Thyroid gland (tissue), 4 donors: Measurements from ENCODE around the gene NPIPA3. TPM values are rescaled to one million over a fixed set of nuclear protein-coding genes. Genes with fewer than 3 reads are reported as not detected.
"Not testable (repeated sequence)": the region's sequence is repeated elsewhere in the genome, so short reads cannot be mapped to it uniquely, and the experiment has no call there.

Experiments used
- DNase-seq, 2 donors: peaks; one replicate each; pipeline ENCODE4 v3.0.0-alpha.2; 2019
- H3K27ac ChIP-seq, 3 donors: fragments of 200-600 bp; sonication (generic); 1 replicate in 2 of 3; 2 replicates in 1 of 3; pipeline ENCODE4 v1.5.1; 2016 to 2019; ENCODE audit warnings: mild to moderate bottlenecking in 1 of 3, moderate library complexity in 1 of 3
- H3K27me3 ChIP-seq: fragments of 200-600 bp; sonication (generic); one replicate; pipeline ENCODE4 v1.5.1; 2019
- H3K36me3 ChIP-seq, 2 donors: fragments of 200-600 bp; sonication (generic); one replicate each; pipeline ENCODE4 v1.5.1; 2016 to 2019
- H3K4me1 ChIP-seq, 2 donors: fragments of 200-600 bp; sonication (generic); one replicate each; pipeline ENCODE4 v1.5.1; 2017 to 2019
- H3K4me3 ChIP-seq, 3 donors: fragments of 200-600 bp; sonication (generic); replicated peaks in 1 of 3; 1 replicate in 2 of 3; 2 replicates in 1 of 3; pipeline ENCODE4 v1.5.1; 2016; ENCODE audit warnings: mild to moderate bottlenecking in 1 of 3
- H3K9me3 ChIP-seq: fragments of 200-600 bp; sonication (generic); one replicate; pipeline ENCODE4 v1.5.1; 2017
- POLR2A ChIP-seq, 2 donors: fragments of 450-650 bp; IDR thresholded peaks; one replicate each; pipeline ENCODE4 v1.6.1; 2017; ENCODE audit warnings: antibody characterized with exemption in 2 of 2, mild to moderate bottlenecking in 2 of 2, moderate library complexity in 1 of 2
- WGBS, 2 donors: methylation state at CpG; one replicate each; pipeline ENCODE4 v1.1.5; 2017; 5-methylcytosine and 5-hydroxymethylcytosine counted together
- intact Hi-C: fragments of 100-400 bp; cut with DNase I; formaldehyde crosslinking; loops from one replicate; pipeline ENCODE4 v1.15.1; 2023
- total RNA-seq, 4 donors: library from RNA; depleted of rRNA; stranded (reverse); fragments of >200 nt; gene quantifications; one replicate each; pipeline ENCODE4 v1.2.3, GENCODE V29; 2016
- TF ChIP-seq, protein P1 (sequence below), 6 experiments: fragments of 200-600 bp in 3 of 6; fragments of 450-650 bp in 3 of 6; sonication (generic) in 3 of 6; IDR thresholded peaks; one replicate each; pipeline ENCODE4 v1.5.1; 2016 to 2019; ENCODE audit warnings: antibody characterized with exemption in 6 of 6, mild to moderate bottlenecking in 2 of 6, inconsistent platforms in 1 of 6, moderate library complexity in 1 of 6

The NPIPA3 gene
- total RNA-seq: 1 to 10 TPM in 3 of 4 donors, not detected in 1; 1.2 TPM

DNA sequence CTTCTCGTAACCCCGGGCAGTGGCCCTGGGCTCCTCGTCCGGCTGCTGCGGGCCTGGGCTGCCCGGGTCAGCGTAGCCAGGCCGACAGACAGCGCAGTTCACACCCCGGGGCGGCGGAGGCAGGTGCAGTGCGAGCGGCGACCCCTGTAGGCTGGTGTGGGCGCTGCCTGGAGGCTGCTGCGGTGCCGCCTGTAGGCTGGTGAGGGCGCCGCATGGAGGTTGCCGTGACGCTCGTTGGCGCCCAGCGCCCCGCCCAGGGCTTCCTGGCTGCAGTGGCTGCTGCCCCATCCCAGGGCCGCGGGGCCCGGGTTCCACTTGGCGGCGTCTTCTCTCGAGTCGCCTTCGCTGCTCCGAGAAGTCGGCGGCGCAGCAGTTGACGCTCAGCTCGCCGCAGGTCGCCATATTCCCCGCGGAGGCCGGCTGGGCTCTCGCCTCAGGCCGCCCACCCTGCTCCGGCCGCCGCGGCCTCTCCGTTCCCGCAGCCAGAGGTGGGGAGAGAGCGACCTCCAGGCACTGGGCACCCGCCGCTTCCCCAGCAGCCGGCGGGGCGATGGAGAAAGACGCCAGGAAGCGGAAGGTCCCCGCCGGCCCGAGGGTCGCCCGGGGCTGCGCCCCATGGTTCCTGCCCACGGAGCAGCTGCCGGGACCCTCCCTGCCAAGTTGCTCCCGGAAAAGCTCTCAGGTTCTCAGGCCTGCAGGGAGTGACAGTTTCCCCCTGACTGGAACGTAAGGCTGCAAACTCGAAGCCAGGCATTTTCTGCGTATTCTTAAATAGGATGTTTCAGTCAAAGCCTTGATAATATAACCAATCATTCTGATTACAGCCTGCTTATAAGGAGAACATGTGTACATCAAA is at the start of gene NPIPA3:
Gene NPIPA3 (plus strand): TSS at position 256 of the 856 bp plus-strand sequence. CDS start 5,533 bp downstream, outside the sequence.
- intact Hi-C loops: not testable (repeated sequence)

DNA sequence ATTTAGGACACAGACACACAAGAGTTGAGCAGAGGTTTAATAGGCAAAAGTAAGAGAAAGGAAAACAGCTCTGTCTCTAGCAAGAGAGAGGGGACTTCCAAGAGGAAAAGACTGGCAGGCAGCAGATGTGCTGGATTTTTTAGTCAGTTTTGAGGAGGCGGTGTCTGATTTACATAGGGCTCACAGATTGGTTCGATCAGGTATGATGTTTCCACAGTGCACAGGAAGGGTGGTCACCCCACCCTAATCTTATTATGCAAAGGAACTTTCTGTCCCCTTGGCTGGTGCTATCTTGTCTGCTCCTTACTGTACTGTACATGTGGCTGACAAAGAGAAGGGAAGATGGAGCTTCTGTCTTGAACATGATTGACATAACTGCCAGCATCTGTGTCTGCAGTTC is 45.1 kb upstream of the NPIPA3 start:
- Histone ChIP-seq H3K4me3 (no peak overlapping the region), H3K27me3 (no peaks in the 10 kb centered on the region), H3K36me3 (peaks cover 28 to 43% of the 10 kb centered on the region in 2 donors), H3K27ac (no peak overlapping the region), H3K4me1 (peaks cover 5 to 6% of the 10 kb centered on the region in 2 donors), H3K9me3 (no peaks in the 10 kb centered on the region)
- intact Hi-C loops: no loop called here
- no peak for DNase-seq
- no peak for TF ChIP-seq POLR2A (IDR thresholded peaks at IDR 0.05)
- TF ChIP-seq, protein P1, sequence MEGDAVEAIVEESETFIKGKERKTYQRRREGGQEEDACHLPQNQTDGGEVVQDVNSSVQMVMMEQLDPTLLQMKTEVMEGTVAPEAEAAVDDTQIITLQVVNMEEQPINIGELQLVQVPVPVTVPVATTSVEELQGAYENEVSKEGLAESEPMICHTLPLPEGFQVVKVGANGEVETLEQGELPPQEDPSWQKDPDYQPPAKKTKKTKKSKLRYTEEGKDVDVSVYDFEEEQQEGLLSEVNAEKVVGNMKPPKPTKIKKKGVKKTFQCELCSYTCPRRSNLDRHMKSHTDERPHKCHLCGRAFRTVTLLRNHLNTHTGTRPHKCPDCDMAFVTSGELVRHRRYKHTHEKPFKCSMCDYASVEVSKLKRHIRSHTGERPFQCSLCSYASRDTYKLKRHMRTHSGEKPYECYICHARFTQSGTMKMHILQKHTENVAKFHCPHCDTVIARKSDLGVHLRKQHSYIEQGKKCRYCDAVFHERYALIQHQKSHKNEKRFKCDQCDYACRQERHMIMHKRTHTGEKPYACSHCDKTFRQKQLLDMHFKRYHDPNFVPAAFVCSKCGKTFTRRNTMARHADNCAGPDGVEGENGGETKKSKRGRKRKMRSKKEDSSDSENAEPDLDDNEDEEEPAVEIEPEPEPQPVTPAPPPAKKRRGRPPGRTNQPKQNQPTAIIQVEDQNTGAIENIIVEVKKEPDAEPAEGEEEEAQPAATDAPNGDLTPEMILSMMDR (IDR thresholded peaks at IDR 0.05): no peak
- 90% methylated on average over 2 of the region's 2 CpGs for WGBS, 2 donors

More for the DNA sequence above, at the start of gene NPIPA3:
- H3K27me3 ChIP-seq, H3K27ac ChIP-seq, DNase-seq, H3K36me3 ChIP-seq, H3K9me3 ChIP-seq, H3K4me3 ChIP-seq, H3K4me1 ChIP-seq: not testable (repeated sequence)
- WGBS, 2 donors: no CpG with 5 or more reads among the region's 73 CpGs

DNA sequence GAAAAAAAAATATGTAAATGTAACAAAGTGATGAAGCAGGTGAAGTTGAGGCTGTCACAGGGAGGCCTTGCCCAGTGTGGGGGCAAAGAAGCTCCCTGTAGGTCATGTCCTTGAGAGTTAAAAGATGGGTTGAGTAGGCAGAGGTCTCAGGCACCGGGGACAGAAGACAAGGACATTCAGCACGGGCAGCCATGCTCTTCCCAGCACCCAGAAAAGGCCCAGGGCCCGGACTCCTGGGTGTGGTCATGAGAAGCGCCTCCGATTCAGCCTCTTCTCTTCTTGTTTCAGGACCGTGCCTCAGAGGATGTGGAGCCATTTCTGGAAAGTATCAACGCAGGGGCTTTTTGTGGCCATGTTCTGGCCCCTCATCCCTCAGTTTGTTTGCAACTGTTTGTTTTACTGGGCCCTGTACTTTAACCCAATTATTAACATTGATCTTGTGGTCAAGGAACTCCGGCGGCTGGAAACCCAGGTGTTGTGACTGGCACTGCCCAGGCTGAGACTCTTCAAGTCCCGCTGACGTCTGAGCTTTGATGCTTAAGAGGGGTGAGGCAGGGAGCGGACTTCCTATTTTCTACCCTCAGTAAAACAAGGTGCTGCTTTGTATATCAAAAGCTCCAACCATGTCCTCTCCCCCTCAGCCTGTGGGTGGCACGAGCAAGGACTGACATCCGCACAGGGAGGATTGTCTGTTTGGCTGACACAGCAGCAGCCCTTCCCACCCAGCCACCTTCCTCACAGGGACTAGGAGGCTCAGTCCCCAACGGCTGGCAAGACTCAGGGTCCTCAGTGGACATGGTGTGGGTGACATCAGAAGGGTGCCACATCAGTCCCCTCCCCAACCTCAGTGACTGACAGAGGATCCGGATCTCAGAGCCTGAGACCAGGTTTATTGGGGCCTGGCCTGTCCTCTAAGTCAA is 35.6 kb upstream of the NPIPA3 start:
- Histone ChIP-seq H3K27ac (no peak overlapping the region), H3K27me3 (no peaks in the 10 kb centered on the region), H3K4me1 (peaks cover 0 to 7% of the 10 kb centered on the region in 2 donors), H3K4me3 (no peak overlapping the region), H3K36me3 (peaks cover 50 to 61% of the 10 kb centered on the region in 2 donors), H3K9me3 (no peaks in the 10 kb centered on the region)
- no peak for TF ChIP-seq POLR2A (IDR thresholded peaks at IDR 0.05)
- TF ChIP-seq, protein P1 (IDR thresholded peaks at IDR 0.05): no peak
- no peak for DNase-seq
- intact Hi-C loops: no loop called here
- WGBS, 2 donors: 90 to 91% methylated on average over 16 of the region's 16 CpGs

DNA sequence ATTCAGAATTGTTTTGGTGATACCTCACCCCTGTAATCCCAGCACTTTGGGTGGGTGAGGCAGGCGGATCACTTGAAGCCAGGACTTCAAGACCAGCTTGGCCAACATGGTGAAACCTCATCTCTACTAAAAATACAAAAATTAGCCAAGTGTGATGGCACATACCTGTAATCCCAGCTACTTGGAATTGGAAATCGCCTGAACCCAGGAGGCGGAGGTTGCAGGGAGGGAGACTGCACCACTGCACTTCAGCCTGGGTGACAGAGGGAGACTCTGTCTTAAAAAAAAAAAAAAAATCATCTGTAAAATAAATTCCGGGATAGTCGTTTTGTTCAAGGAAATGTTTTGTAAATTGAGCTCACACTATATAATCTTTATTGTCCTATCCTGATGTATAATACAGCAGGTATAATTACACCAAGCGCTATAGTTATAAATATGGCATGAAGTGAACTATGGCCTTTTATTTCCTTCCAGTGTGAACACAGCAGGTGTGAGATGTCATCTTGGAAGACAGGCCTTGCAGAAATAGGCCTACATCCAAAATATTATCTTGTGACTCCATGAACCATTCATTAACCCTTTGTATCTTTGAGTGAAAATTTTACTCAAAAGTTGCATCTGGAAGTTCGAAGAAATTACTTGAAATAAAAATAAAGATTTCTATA is 34.5 kb upstream of the NPIPA3 start:
- no peaks in the 10 kb centered on the region for H3K9me3 ChIP-seq
- no peaks in the 10 kb centered on the region for H3K27me3 ChIP-seq
- intact Hi-C loops: no loop called here
- H3K4me3 ChIP-seq: no peak overlapping the region
- peaks cover 39 to 50% of the 10 kb centered on the region in 2 donors for H3K36me3 ChIP-seq
- WGBS, 2 donors: 88% methylated on average over 7 of the region's 7 CpGs
- peaks cover 0 to 8% of the 10 kb centered on the region in 2 donors for H3K4me1 ChIP-seq
- H3K27ac ChIP-seq: no peak overlapping the region
- TF ChIP-seq, protein P1 (IDR thresholded peaks at IDR 0.05): no peak
- no peak for TF ChIP-seq POLR2A (IDR thresholded peaks at IDR 0.05)
- DNase-seq: no peak

DNA sequence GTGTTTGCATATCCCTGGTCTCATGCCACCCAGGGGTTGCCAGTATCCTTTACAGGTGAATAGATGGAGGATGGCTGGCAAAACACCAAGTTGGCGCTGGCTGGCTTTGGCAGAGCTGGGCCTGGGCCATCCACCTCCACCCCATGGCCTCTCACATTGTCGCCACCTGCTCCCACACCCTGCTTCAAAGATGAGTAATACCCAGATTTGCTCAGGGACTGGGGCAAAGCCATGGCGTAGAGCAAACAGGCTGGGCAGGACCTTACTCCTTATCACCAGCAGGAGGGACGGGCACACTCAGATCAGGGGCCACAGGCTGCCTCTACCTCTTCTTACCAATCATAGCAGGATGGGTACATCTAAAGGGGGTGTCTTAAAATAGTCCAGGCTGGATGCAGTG is 33.4 kb upstream of the NPIPA3 start:
- Histone ChIP-seq H3K27me3 (no peaks in the 10 kb centered on the region), H3K36me3 (peaks cover 28 to 39% of the 10 kb centered on the region in 2 donors), H3K9me3 (no peaks in the 10 kb centered on the region), H3K4me3 (no peak overlapping the region), H3K4me1 (peaks cover 0 to 8% of the 10 kb centered on the region in 2 donors), H3K27ac (no peak overlapping the region)
- intact Hi-C loops: no loop called here
- DNase-seq: peak; percentile 12 to 18
- TF ChIP-seq POLR2A (IDR thresholded peaks at IDR 0.05): no peak
- TF ChIP-seq, protein P1 (IDR thresholded peaks at IDR 0.05): no peak
- WGBS, 2 donors: 93 to 100% methylated on average over 2 to 4 of the region's 4 CpGs
